Measurements from ENCODE around the gene ATP2A2. TPM values are rescaled to one million over a fixed set of nuclear protein-coding genes. Genes with fewer than 3 reads are reported as not detected.

The ATP2A2 gene
- total and polyA plus RNA-seq, 2 of the 8 experiments (the other 6 are each of a cell fraction or from before 2014, with no cell fraction given): 86.1 to 271 TPM

GRCh38 chr12:110252716-110253115, 28.3 kb upstream of the ATP2A2 start:
- H3K27me3 ChIP-seq (replicated peaks in 1 of 4; ENCODE audit: control insufficient read depth in 3 of 4, extremely low read depth in 1 of 4, insufficient read depth in 3 of 4, low read length in 3 of 4): no peaks in the 10 kb centered on the region
- no peak overlapping the region for H3K4ac ChIP-seq (replicated peaks; ENCODE audit: insufficient read length, low read depth, low read length)
- no peak overlapping the region for H3K14ac ChIP-seq (ENCODE audit: insufficient read length)
- H4K20me1 ChIP-seq (replicated peaks in 1 of 2; ENCODE audit: control insufficient read depth in 1 of 2, insufficient read depth in 2 of 2, low read length in 2 of 2): no peaks in the 10 kb centered on the region
- no peak for DNase-seq (ENCODE audit: low read depth in 1 of 2, low spot score in 2 of 2)
- no peak overlapping the region for H2AFZ ChIP-seq (ENCODE audit: low read length)
- 82% methylated on average over 9 of the region's 9 CpGs; no CpG with 5 or more reads in 1 of the 2 experiments for WGBS, 2 experiments (ENCODE audit: extremely low coverage in 1 of 2, insufficient coverage in 1 of 2, insufficient read length in 1 of 2, insufficient replicate concordance in 2 of 2, low coverage in 1 of 2, low lambda C conversion rate in 2 of 2, missing lambda C conversion rate in 1 of 2)
- TF ChIP-seq JUN (IDR thresholded peaks at IDR 0.05; ENCODE audit: low read depth, low read length) (no peak), GTF2F1 (IDR thresholded peaks at IDR 0.05; ENCODE audit: borderline replicate concordance, low read depth, low read length) (no peak), SUZ12 (IDR thresholded peaks at IDR 0.05; ENCODE audit: low read length) (no peak), CHD1 (IDR thresholded peaks at IDR 0.05; ENCODE audit: low read depth, low read length) (no peak), HDAC2 (IDR thresholded peaks at IDR 0.05; ENCODE audit: borderline replicate concordance in 1 of 2, low read depth in 2 of 2, low read length in 2 of 2) (no peak)
- H3K79me1 ChIP-seq (ENCODE audit: low read depth, low read length): no peaks in the 10 kb centered on the region
- no peak overlapping the region for H3K9ac ChIP-seq (replicated peaks in 1 of 4; ENCODE audit: extremely low read depth in 1 of 4, low read depth in 3 of 4, low read length in 3 of 4)
- H4K5ac ChIP-seq (ENCODE audit: insufficient read length, low read depth, low read length): no peak overlapping the region
- no peaks in the 10 kb centered on the region for H3K9me3 ChIP-seq (ENCODE audit: insufficient read depth in 2 of 2, low read depth in 1 of 2, low read length in 1 of 2)
- H4K91ac ChIP-seq (replicated peaks; ENCODE audit: insufficient read length, low read length): no peak overlapping the region
- H2BK20ac ChIP-seq (ENCODE audit: low read length): no peak overlapping the region
- no peak overlapping the region for H3K4me2 ChIP-seq (ENCODE audit: insufficient read depth in 1 of 2, low read depth in 2 of 2, low read length in 2 of 2)
- H2BK120ac ChIP-seq (replicated peaks; ENCODE audit: low read depth, low read length): no peak overlapping the region
- H3K23ac ChIP-seq (ENCODE audit: insufficient read length): no peak overlapping the region
- no peak overlapping the region; the same call in 1 of the 2 replicates for H2BK15ac ChIP-seq (ENCODE audit: low read length)
- no peak overlapping the region for H2BK5ac ChIP-seq (ENCODE audit: low read depth, low read length)
- H3K18ac ChIP-seq (ENCODE audit: extremely low read depth, low read length): no peak overlapping the region
- no peak overlapping the region for H2AK5ac ChIP-seq (ENCODE audit: low read depth, low read length)
- no peak overlapping the region for H3K56ac ChIP-seq (replicated peaks; ENCODE audit: insufficient read length, low read depth, low read length)
- POLR2A ChIA-PET (ENCODE audit: partially characterized antibody): no interaction called here
- CTCF ChIA-PET (ENCODE audit: partially characterized antibody): interaction anchor here (1.4 kb wide), 1 partner anchor 9 kb away, joined by 4 read pairs; no protein-coding TSS in a partner anchor
- H3K4me3 ChIP-seq (ENCODE audit: extremely low read depth in 1 of 4, insufficient read depth in 2 of 4, low read depth in 3 of 4, low read length in 4 of 4): no peak overlapping the region
- H3K27ac ChIP-seq (ENCODE audit: low read depth, low read length): no peak overlapping the region
- H3K79me2 ChIP-seq (ENCODE audit: control insufficient read depth in 1 of 2, insufficient read depth in 2 of 2, low read length in 2 of 2): no peaks in the 10 kb centered on the region
- H3K36me3 ChIP-seq (ENCODE audit: control insufficient read depth in 2 of 4, insufficient read depth in 4 of 4, low read length in 3 of 4): no peaks in the 10 kb centered on the region
- 0 out of 7 replicates have a peak, but pooled peaks cover 0 to 2% (median 0%) of the 10 kb centered on the region in 4 experiments for H3K4me1 ChIP-seq (replicated peaks in 1 of 4; ENCODE audit: control insufficient read depth in 3 of 4, insufficient read depth in 4 of 4, low read length in 3 of 4)
- no peak overlapping the region for H2BK12ac ChIP-seq (ENCODE audit: low read depth, low read length)
- no peak for FAIRE-seq
- no peaks in the 10 kb centered on the region for H3K23me2 ChIP-seq (ENCODE audit: low read depth, low read length)
- H4K8ac ChIP-seq (ENCODE audit: extremely low read depth, insufficient read depth, low read length): no peak overlapping the region
